ENCODE measurements around the gene S100A7.

DNA sequence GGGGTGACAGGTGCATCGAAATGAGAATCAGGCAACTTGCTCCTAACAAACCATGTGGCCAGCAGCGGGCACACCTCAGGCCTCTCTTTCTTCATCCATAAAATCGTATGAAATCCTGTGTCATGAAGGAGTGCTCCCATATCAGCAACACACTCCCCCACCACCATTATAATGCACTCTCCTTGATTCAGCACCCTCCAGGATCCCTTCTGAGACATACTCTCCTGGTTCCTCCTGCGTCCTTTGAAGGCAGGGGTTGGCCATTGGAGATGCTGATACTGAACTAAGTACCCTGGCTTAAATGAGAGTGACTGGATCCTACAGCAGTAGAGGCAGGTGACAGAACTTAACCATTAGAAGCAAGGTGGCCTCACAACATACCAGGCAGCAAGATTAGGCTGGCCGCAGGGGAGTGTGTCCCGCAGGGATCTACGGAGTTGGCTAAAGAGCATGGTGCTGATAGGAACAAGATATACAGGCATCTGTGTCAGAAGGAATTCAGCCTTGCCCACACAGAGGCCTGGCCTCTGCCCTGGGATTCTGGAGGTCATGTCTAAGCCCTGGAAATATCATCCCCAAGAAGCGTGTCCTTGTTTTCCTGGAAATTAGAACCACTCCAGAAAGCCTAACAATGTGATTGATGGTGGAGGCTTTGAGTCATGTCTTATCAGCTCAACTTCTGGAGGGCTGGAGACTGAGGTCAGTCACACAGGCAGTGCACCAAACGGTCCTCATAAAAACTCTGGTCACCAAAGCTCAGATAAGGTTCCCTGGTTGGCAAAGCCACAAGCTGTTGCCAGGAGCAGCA lies 27.4 kb downstream of the S100A7 start:
- no peak for TF ChIP-seq EGR1 (IDR thresholded peaks at IDR 0.05; ENCODE audit: low read depth in 2 of 2)
- TF ChIP-seq, protein P1, sequence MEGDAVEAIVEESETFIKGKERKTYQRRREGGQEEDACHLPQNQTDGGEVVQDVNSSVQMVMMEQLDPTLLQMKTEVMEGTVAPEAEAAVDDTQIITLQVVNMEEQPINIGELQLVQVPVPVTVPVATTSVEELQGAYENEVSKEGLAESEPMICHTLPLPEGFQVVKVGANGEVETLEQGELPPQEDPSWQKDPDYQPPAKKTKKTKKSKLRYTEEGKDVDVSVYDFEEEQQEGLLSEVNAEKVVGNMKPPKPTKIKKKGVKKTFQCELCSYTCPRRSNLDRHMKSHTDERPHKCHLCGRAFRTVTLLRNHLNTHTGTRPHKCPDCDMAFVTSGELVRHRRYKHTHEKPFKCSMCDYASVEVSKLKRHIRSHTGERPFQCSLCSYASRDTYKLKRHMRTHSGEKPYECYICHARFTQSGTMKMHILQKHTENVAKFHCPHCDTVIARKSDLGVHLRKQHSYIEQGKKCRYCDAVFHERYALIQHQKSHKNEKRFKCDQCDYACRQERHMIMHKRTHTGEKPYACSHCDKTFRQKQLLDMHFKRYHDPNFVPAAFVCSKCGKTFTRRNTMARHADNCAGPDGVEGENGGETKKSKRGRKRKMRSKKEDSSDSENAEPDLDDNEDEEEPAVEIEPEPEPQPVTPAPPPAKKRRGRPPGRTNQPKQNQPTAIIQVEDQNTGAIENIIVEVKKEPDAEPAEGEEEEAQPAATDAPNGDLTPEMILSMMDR (IDR thresholded peaks at IDR 0.05; ENCODE audit: low read depth, low read length, missing input control) = no peak

All from liver (tissue), 3 donors.